DND-41 (cell line): ENCODE measurements around the gene GAB4.

ENCODE experiments used
- ATAC-seq: fragments of 200-7000 bp; cut with Tn5 transposase; 3 replicates; pipeline ENCODE4 v1.9.1; 2021; ENCODE audit warnings: low read depth; ENCODE audit not compliant: insufficient read depth
- DNase-seq: peaks from one replicate; pipeline ENCODE4 v3.0.0-alpha.2; 2020
- H2AFZ ChIP-seq: 2 replicates; pipeline ENCODE4 v1.6.0; 2012; ENCODE audit warnings: low read depth, low read length
- H3K27ac ChIP-seq: 2 replicates; pipeline ENCODE4 v1.5.1; 2012; ENCODE audit warnings: low read length, inconsistent platforms
- H3K27me3 ChIP-seq: fragments of 200-600 bp; sonication (generic); 2 replicates; pipeline ENCODE4 v1.6.0; 2012; ENCODE audit warnings: low read length, mild to moderate bottlenecking, inconsistent platforms; ENCODE audit not compliant: insufficient read depth, poor library complexity
- H3K36me3 ChIP-seq: 2 replicates; pipeline ENCODE4 v1.5.1; 2012; ENCODE audit warnings: low read length, inconsistent platforms; ENCODE audit not compliant: insufficient read depth
- H3K4me1 ChIP-seq: 2 replicates; pipeline ENCODE4 v1.5.1; 2012; ENCODE audit warnings: mild to moderate bottlenecking, low read length; ENCODE audit not compliant: insufficient read depth
- H3K4me2 ChIP-seq: 2 replicates; pipeline ENCODE4 v1.6.0; 2012; ENCODE audit warnings: mild to moderate bottlenecking, moderate library complexity, low read length, inconsistent platforms; ENCODE audit not compliant: insufficient read depth
- H3K4me3 ChIP-seq, 2 experiments: fragments of 200-600 bp in 1 of 2; shearing (Covaris generic) in 1 of 2; 2 replicates each; pipeline ENCODE4 v1.5.1; 2012 to 2016; ENCODE audit warnings: inconsistent platforms in 2 of 2, low read length in 2 of 2, mild to moderate bottlenecking in 2 of 2, low read depth in 1 of 2, moderate library complexity in 1 of 2
- H3K79me2 ChIP-seq: 2 replicates; pipeline ENCODE4 v1.6.0; 2012; ENCODE audit warnings: low read length, inconsistent platforms; ENCODE audit not compliant: insufficient read depth
- H3K9ac ChIP-seq: 2 replicates; pipeline ENCODE4 v1.6.0; 2012; ENCODE audit warnings: low read depth, mild to moderate bottlenecking, inconsistent platforms, low read length, moderate library complexity
- H3K9me3 ChIP-seq: 2 replicates; pipeline ENCODE4 v1.5.1; 2012; ENCODE audit warnings: low read length, moderate library complexity, mild to moderate bottlenecking, inconsistent platforms; ENCODE audit not compliant: insufficient read depth, severe bottlenecking
- H4K20me1 ChIP-seq: 2 replicates; pipeline ENCODE4 v1.6.0; 2012; ENCODE audit warnings: low read length; ENCODE audit not compliant: insufficient read depth
- EZH2 ChIP-seq: IDR thresholded peaks from 3 replicates; pipeline ENCODE4 v1.6.1; 2012; ENCODE audit warnings: borderline replicate concordance, low read depth, mild to moderate bottlenecking, moderate library complexity, low read length, inconsistent platforms; ENCODE audit not compliant: severe bottlenecking
- TF ChIP-seq, protein P1 (sequence below): IDR thresholded peaks from 2 replicates; pipeline ENCODE4 v1.5.1; 2012; ENCODE audit warnings: borderline replicate concordance, low read length, moderate library complexity, mild to moderate bottlenecking; ENCODE audit not compliant: poor library complexity, severe bottlenecking; ENCODE audit errors: extremely low read depth

GAB4 gene

DNA sequence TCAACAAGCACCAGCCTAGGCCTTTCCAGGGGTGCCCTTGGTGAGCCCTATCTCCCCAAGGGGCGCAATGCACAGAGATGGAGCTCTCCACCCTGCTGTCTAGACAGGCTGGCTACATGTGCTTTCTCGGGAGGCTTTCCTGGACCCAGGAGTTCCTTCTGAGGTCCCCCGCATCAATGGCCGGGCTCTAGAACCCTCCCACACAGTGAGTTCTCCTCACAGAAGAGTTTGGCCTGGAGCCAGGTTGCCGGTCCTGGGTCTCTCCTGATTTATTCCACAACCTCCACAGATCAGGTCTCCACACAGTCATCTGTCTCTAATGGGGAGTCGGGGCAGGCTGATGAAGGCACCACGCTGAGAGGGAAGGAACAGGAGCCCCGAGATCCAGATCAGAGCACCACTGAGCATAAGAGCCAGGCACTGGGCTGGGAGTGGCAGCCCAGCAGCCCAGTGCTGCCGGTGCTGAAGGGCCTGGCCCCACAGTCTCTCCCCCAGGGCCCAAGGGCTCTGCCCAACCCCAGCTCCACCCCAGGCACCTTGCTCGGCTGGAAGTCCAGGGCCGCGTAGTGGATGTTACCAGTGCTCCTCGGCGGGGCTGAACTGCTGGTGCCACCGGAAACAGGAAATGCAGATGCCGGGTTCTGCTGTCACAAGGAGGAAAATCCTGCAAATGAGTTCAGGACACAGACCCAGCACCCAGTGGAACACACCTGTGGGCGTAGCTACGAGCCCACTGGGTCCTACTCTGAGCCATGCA is 44.7 kb downstream of the GAB4 start:
- DNase-seq (no peak), ATAC-seq (no peak)
- Histone ChIP-seq H3K36me3 (no peaks in the 10 kb centered on the region), H3K79me2 (no peaks in the 10 kb centered on the region), H3K9me3 (no peaks in the 10 kb centered on the region), H3K9ac (no peak overlapping the region), H3K4me3 (no peak overlapping the region), H2AFZ (no peak overlapping the region), H3K27me3 (no peaks in the 10 kb centered on the region), H3K4me1 (no peaks in the 10 kb centered on the region), H4K20me1 (no peaks in the 10 kb centered on the region; the same call in 1 of the 2 replicates), H3K4me2 (no peak overlapping the region), H3K27ac (no peak overlapping the region)
- no peak for TF ChIP-seq EZH2
- TF ChIP-seq, protein P1, sequence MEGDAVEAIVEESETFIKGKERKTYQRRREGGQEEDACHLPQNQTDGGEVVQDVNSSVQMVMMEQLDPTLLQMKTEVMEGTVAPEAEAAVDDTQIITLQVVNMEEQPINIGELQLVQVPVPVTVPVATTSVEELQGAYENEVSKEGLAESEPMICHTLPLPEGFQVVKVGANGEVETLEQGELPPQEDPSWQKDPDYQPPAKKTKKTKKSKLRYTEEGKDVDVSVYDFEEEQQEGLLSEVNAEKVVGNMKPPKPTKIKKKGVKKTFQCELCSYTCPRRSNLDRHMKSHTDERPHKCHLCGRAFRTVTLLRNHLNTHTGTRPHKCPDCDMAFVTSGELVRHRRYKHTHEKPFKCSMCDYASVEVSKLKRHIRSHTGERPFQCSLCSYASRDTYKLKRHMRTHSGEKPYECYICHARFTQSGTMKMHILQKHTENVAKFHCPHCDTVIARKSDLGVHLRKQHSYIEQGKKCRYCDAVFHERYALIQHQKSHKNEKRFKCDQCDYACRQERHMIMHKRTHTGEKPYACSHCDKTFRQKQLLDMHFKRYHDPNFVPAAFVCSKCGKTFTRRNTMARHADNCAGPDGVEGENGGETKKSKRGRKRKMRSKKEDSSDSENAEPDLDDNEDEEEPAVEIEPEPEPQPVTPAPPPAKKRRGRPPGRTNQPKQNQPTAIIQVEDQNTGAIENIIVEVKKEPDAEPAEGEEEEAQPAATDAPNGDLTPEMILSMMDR: no peak

DNA sequence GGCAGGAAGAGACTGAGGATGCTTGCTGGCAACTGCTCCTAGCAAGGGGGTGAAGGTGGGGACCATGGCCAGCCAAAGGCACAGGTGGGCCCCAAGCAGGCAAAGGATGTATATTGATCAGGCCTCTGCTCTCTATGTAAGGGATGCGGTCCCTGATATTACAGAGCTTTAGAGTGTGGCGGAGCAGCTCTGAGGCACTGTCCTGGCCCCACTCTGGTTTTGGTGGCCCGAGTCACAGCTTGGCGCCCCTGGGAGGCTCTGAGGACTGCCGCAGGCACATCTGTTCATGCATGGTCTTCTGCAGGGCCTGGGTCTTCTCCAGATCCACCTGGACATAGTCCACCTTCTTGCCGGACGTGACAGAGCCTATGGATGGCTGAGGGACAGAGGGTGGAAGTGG is 45.5 kb downstream of the GAB4 start:
- Histone ChIP-seq H3K79me2 (no peaks in the 10 kb centered on the region), H3K4me1 (no peaks in the 10 kb centered on the region), H2AFZ (no peak overlapping the region), H3K9me3 (no peaks in the 10 kb centered on the region), H3K4me2 (no peak overlapping the region), H3K27ac (no peak overlapping the region), H3K4me3 (no peak overlapping the region), H3K27me3 (no peaks in the 10 kb centered on the region), H3K36me3 (no peaks in the 10 kb centered on the region), H4K20me1 (no peaks in the 10 kb centered on the region), H3K9ac (no peak overlapping the region)
- TF ChIP-seq, protein P1: no peak
- TF ChIP-seq EZH2: no peak
- DNase-seq (no peak), ATAC-seq (no peak)

DNA sequence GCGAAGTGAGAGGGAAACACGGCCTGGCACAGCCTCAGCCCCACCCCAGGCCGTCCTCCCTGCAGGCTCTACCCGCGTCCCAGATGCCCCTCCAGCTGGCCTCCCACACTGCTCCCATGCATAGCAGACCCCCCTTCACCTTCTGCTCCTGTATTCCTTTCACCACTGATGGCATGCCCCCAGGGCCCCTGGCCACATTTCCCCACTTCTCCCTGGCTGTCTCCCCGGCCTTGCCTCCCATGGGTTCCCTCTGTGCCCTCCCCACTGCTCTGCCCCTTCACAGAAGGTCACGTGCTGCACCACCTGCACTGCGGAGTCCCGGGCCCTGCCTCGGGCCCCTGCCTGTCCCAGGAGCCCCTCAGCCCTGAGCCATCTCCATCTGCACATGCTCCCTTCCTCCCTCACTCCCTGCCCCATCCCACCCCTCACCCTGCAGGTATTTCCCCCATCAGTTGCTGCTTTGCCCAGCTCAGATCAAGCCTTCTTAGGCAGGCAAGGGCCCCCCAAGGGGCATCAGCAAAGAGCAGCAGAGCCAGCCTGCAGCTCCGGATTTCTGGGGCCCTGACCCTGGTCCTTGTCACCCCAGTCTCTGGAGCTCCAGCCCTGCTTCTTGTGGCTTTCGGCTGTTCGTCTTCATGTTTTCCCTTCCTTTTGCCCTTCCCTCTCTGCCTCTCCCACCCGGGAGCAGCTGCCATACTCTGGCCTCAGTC is 46.4 kb downstream of the GAB4 start:
- Histone ChIP-seq H2AFZ (no peak overlapping the region), H3K4me3 (no peak overlapping the region), H3K27ac (no peak overlapping the region), H3K9ac (no peak overlapping the region), H3K79me2 (no peaks in the 10 kb centered on the region), H3K9me3 (no peaks in the 10 kb centered on the region), H3K4me1 (no peaks in the 10 kb centered on the region), H3K4me2 (no peak overlapping the region), H4K20me1 (no peaks in the 10 kb centered on the region), H3K36me3 (no peaks in the 10 kb centered on the region), H3K27me3 (no peaks in the 10 kb centered on the region)
- no peak for DNase-seq
- ATAC-seq: no peak
- no peak for TF ChIP-seq EZH2
- TF ChIP-seq, protein P1: no peak
